T-helper 2 cell treated with Interferon-gamma antibody and Interleukin-4, amounts not matched to agents 100 ng/mL and 5 ng/mL, for 36 hours (primary cell): ENCODE results near the gene AKNAD1. TPM values are rescaled to one million over a fixed set of nuclear protein-coding genes. Genes with fewer than 3 reads are reported as not detected.

Experiments used
- intact Hi-C: fragments of 100-400 bp; cut with micrococcal nuclease; formaldehyde crosslinking; loops from one replicate; pipeline ENCODE4 v1.15.1; 2023
- total RNA-seq: library from RNA; stranded (reverse); gene quantifications from 2 replicates; pipeline ENCODE4 v1.2.3, GENCODE V29; 2022

The AKNAD1 gene
- total RNA-seq, 1 donor from 2014 or later = not detected

GRCh38 chr1:108792420-108792819, 64.5 kb downstream of the AKNAD1 start:
- intact Hi-C loops = no loop called here

GRCh38 chr1:108791790-108792189, 65.1 kb downstream of the AKNAD1 start:
- intact Hi-C loops = no loop called here

GRCh38 chr1:108785880-108786279, 71.0 kb downstream of the AKNAD1 start:
- intact Hi-C loops = no loop called here

GRCh38 chr1:108785264-108785663, 71.6 kb downstream of the AKNAD1 start:
- intact Hi-C loops = no loop called here

- intact Hi-C loops = loop anchor here (2.0 kb wide), 1 partner anchor 33 kb away; no protein-coding TSS in a partner anchor
Observed at GRCh38 chr1:108781575-108781944, 75.3 kb downstream of the AKNAD1 start.

- intact Hi-C loops = loop anchor here (2.0 kb wide), 1 partner anchor 32 kb away; no protein-coding TSS in a partner anchor
Observed at GRCh38 chr1:108780937-108781574, 75.8 kb downstream of the AKNAD1 start.

GRCh38 chr1:108779455-108779854, 77.4 kb downstream of the AKNAD1 start:
- intact Hi-C loops = no loop called here

- intact Hi-C loops = no loop called here
Observed at GRCh38 chr1:108777839-108778238, 79.1 kb downstream of the AKNAD1 start.

GRCh38 chr1:108767708-108768107, 89.2 kb downstream of the AKNAD1 start:
- intact Hi-C loops = no loop called here

- intact Hi-C loops = no loop called here
Observed at GRCh38 chr1:108767115-108767514, 89.8 kb downstream of the AKNAD1 start.

Other genes with a start within 250 kb of the AKNAD1 start
- 20.7 and 21.0 TPM in 2 replicates for gene HENMT1, start 196.0 kb downstream of the AKNAD1 start, total RNA-seq
- gene PRPF38B, start 164.8 kb downstream of the AKNAD1 start, total RNA-seq = 81.2 and 84.0 TPM in 2 replicates
- 0.07 TPM in 1 of 2 replicates, not detected in the other for gene FNDC7, start 144.2 kb downstream of the AKNAD1 start, total RNA-seq
- 48.5 and 54.4 TPM in 2 replicates for gene STXBP3, start 110.4 kb downstream of the AKNAD1 start, total RNA-seq
- 33.3 and 34.8 TPM in 2 replicates for gene GPSM2, start 19.9 kb upstream of the AKNAD1 start, total RNA-seq
- 21.6 and 23.5 TPM in 2 replicates for gene CLCC1, start 106.4 kb upstream of the AKNAD1 start, total RNA-seq
- 8.5 and 9.8 TPM in 2 replicates for gene WDR47, start 185.0 kb upstream of the AKNAD1 start, total RNA-seq
- 20.4 and 22.4 TPM in 2 replicates for gene TAF13, start 218.9 kb upstream of the AKNAD1 start, total RNA-seq
- gene TMEM167B, start 233.7 kb upstream of the AKNAD1 start, total RNA-seq = 23.7 and 28.4 TPM in 2 replicates